Stimulated activated CD8-positive, alpha-beta memory T cell treated with anti-CD3 and anti-CD28 coated beads, Interleukin-12 subunit alpha, Interleukin-12 subunit beta, amount 100 ng/mL, for 1 hour (primary cell): Measurements from ENCODE around the gene ZPLD1.

Source experiments
- DNase-seq: peaks from one replicate; pipeline ENCODE4 v3.0.0-alpha.2; 2020; ENCODE audit warnings: low read depth

ZPLD1 gene

DNA sequence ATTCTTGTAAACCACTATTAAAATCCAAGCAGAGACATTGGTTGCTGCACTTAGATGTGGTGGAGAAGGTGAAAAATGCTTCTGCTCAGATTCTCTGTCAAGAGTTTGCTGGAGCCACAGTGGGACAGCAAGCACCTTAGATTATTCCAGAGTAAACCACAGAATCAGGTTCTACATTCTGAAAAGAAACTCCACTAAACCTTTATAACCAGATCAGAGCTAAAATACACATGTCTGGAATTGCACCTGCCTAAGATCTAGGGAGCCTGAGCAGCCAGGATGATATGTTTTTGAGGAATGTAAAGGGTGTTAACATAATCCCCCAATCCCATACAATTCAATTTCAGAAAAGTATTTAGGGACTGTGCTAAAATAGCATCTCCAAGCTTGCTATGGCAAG, at the start of gene ZPLD1:
TSS of gene ZPLD1 (plus strand) at position 301 of the 400 bp plus-strand sequence. CDS start 3,473 bp downstream, outside the sequence.
- no peak for DNase-seq

DNA sequence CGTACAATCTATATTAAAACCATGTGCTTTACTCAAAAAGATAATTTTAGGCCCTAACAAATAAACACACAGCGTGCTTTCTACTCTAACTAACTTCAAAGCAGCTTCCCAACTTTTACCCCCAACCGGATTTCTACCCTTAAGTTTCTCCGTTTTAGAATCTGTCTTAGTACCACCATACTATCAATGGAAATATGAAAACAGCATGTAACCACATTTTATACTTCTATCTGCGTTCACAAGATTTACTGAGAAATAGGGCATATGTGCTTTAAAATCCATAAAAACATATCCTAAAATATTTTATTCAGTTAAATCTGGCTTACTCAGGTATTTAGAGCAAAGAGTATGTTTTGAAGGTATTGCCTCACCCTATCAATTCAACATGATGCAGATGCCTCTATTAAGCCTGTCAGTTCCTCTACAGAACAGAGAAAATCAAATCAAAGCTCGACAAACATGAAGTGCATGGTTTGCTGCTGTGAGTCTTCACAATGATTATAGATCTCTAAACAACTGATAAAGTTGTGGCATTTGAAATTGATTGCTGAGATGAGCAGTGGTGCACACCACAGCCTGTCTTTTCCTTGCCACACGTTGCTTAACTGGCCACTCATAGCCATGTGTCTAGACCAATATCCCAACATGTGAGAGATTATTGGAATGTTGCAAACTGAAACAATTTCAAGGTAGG, 44.5 kb upstream of the ZPLD1 start:
- no peak for DNase-seq

DNA sequence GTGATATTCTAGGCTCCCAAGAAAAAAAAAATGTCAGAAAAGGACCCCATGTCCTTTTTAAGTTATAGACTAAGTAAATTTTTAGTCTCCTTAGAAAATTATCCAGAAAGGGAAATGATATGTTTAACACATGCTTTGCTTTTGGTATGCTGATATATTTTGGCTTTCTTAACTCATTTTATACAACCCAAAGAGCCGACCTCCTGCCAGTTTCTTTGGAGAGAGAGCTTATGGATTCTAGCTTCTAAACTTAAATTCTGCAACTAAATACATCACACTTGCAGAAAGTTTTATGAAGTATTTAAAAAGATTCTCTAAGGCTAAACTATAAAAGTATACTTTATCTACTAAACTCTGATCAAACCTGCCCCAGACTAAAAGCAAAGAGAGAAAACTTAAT, 43.9 kb upstream of the ZPLD1 start:
- no peak for DNase-seq

DNA sequence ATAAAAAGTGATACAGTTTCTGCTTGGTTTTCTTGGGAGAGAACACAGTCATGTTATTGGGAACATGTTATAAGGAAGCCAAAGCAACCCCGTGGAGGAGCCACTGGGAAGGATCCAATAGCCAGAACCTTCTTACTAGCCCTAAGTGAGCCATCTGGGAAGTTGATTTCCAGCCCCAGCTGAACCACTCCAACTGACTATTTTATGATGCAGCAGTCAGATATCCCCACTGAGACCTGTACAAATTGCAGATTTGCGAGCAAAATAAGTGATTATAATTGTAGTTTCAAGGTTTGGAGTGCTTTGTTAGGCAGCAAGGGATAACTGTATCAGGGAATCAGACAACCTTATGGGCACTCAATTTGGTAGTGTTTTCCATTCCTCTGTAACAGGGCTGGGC, 43.3 kb upstream of the ZPLD1 start:
- DNase-seq = no peak

DNA sequence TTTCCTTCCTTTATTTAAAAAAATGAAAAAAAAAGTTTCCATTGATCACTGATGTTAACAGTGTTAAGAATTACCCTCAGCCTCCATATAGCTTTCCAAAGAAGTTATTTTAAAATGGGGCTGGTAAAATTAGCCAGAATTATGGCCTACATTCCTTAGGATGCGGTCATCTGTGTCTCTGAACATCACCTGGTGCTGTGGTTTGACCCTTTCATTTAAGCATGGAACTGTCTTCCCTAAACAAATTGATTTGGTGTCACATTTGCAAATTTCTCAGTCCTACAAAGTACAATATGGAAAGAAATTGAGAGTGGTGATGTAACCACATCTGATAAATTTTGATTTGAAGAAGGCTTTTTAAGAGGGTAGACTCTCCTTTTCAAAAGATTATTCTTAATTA, 40.3 kb upstream of the ZPLD1 start:
- DNase-seq = no peak

DNA sequence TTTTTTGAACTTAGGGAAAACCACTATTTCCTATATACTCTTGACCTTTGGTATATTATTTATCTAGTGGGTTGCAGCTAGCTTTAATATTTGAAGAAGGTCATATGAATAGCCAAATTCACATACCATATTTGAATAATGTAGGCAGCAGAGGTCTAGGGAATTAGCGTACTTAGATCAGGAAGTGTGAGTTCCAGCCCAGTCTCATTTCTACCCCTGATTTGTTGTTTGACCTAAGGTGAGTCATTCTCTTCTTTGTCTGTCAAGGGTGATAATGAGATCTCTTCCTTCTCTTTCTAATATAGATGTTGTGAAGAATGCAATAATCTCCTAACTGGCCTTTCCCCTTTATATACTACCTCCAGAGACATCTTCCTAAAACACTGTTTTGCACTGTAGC, 36.6 kb upstream of the ZPLD1 start:
- DNase-seq = no peak

DNA sequence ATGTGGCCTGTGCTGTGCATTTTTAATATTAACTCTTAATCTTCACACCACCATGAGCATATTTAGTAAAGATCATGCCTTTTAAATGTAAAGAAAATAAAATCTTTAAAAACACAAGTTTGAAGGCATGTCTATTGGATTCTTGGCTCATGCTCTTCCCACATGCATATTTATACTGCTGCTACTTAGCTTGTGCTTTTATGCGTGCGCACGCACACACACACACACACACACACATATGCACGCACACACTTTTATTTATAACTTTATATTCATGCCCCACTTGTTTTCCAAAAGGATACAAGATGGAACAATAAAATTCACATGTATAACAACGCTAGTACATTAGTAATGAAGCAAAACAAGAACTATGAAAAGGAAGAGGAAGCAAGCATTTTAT, 36.1 kb upstream of the ZPLD1 start:
- no peak for DNase-seq

DNA sequence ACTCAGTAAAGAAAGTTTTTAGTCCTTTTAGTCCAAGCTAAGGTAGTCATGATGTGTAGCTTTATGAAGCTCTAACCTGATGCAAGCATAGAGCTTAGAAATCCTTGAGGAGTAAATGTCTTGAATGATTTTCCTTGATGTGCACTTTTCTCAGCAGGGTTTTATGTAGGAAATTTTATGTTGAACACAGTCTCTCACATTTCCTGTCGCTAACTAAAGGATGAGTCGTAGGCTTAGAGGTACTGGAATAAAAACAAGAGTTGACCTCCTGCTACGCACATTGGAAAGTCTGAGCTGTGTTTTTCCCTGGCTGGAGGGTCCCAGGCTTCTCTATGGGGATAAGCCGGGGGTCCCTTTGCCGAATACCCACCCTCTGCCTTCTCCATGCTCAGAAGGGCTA, 34.7 kb upstream of the ZPLD1 start:
- DNase-seq = no peak

DNA sequence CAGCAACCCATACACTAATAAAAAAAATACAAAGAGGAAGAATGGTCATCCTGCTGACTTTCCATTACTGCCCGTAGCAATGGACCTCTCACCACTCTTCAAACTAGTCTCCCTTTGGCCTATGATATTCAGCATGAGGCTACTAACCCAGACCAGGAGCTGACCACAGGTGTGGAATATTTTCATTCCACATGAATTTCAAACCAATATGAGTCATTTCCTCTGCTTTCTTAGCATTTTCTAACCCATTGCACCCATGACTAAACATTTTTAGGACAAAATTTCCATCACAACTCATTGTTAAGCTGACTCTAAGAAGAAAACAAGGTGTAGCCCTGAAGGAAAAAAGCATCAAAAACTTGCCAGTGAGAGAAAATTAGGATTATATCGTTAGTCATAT, 34.0 kb upstream of the ZPLD1 start:
- DNase-seq = no peak

DNA sequence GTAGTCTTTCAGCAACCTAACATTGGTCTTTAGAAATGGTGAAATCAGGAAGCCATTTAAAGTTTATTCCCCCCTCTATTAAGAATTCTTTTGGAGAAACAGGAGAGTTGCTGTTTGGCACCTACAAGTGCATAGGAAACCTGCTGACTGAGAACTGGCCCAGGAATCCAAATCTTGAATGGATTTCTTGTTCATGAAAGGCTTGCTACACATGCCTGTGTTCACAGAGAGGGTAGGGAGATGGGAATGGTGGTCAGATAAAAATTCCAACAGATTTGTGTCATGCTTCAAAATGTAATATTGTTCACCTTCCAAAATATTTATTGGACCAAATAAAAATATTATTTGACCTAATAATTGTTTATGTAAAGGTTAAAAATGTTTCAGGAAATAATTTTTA, 24.2 kb upstream of the ZPLD1 start:
- DNase-seq = no peak

DNA sequence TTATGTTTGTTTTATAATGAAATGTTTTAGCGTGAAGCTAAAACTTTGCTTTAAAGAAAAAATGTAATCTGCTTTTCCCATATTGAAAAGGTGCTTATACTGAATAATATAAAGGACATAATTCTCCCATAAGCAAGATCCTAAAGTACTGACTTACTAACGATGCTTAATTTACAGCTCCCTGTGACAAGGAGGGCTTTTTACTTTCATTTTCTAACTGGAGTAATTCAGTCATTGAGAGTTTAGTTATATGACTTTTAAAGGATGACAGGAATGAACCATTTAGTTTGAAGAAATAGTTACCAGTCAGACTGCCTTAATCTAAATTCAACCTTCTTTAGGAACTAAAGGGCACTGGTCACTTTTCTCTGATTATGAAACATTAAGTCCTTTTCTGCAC, 19.3 kb upstream of the ZPLD1 start:
- DNase-seq = no peak

DNA sequence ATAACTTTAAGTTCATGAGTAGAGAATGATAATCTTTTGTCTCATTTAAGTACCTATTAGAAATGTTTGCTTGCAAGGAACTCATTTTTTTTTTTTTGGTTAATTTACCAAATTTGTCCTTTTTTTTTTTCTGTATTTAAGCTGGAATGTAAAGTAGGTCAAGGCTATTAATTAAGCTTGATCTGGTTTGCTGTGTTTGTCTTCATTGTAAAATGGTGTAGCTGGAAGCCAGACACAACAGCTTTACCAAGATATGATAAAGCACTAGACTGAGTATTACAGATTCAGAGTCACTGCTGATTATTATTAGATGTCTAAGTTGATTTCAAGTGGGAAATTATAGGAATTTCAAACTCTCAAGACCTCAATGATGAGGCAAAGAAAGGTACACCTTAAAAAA, 15.0 kb upstream of the ZPLD1 start:
- DNase-seq = no peak

DNA sequence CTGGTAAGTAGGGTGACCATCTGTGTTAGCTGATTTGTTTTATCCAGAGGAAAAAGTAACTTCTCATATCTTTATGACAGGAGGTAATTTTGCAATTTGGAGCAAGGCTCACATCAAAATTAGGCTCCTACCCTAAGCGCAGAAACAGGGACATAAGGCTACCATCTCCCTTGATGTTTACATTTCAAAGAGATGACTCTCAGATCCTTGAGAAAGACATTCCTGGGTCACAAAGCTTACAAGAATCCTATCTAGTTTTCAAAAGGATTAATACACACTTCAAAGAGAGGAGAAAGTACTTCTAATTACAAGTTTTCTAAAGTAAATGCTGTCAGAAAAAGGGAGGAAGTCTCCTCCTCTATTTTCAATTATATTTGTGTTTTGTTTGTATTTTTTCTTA, 7.0 kb downstream of the ZPLD1 start:
- no peak for DNase-seq

DNA sequence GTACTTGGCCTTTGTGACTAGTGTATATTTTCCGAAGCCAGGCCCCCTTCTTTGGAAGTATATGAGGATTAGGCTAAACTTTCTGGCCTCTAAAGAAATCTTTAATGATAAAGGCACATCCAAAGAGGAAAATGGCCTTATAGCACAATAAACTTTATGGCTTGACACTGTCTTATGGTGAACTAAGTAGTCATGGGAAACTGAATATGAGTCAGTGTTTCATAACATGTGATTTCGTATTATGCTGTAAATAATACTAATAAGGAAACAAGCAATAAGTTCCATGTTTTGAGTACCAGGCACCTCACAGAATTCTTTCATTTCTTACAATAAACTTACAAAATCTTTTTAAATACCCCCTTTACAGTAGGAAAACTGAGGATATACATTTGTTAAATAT, 8.2 kb downstream of the ZPLD1 start:
- DNase-seq = no peak

DNA sequence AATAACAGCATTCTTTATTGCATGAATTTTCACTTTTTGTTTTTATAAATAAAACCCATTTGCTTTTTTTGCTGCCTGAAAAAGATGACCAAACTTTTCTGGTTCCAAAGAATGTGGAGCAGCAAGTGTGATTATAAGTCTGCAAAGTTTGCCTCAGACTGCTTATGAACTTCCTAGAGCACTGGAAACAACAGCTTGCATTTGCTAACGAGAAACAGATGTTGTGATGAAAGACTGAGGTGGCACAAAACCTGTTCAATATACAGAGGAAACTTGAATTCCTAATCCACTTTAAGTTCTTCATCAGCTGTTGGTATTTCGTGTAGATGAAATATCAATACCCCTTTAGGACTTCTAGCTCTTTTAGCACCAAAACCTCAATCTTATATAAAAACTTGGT, 9.3 kb downstream of the ZPLD1 start:
- DNase-seq = no peak

DNA sequence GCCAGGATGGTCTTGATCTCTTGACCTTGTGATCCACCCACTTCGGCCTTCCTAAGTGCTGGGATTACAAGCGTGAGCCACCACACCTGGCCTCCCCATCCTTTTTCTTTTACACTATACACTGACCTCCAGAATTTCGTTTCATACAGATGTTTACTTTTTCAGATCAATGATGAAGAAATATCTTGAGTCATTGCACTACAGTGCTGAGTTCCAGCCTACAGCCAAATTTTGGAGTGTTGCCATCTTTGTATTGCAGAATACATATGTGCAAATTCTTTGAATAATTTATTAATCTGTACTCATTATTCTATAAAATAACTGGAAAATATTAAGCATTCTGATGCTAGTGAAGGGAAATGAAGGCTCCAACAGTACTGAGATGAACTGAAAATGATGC, 12.5 kb downstream of the ZPLD1 start:
- DNase-seq = no peak

DNA sequence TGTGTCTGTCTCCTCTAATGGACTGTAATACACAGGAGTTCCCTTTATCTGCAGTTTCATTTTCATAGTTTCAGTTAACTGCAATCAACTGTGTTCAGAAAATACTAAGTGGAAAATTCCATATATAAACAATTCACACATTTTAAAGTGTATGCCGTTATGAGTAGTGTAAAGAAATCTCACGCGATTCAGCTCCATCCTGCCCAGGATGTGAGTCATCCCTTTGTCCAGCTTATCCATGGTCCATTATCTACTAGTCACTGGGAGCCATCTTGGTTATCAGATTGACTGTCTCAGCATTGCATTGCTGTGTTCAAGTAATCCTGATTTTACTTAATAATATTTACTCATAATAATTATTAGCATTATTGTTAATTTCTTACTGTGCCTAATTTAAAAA, 14.5 kb downstream of the ZPLD1 start:
- no peak for DNase-seq

DNA sequence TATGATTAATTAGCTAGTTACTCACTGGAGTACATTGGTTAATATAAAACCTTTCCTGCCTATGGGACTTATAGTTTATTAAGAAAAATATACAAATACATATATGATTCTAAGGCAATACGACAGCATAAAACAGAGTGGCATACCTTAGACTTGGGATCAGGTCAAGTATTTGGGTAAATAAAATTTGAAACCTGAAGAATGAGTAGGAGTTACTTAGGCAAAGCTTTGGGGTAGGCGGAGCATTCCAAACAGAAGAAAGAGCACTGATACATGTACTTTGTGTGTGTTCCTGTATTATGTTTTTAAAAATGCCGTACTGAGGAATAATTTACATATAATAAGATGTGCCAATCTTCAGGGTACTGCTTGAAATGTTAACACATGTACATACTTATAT, 15.1 kb downstream of the ZPLD1 start:
- no peak for DNase-seq

DNA sequence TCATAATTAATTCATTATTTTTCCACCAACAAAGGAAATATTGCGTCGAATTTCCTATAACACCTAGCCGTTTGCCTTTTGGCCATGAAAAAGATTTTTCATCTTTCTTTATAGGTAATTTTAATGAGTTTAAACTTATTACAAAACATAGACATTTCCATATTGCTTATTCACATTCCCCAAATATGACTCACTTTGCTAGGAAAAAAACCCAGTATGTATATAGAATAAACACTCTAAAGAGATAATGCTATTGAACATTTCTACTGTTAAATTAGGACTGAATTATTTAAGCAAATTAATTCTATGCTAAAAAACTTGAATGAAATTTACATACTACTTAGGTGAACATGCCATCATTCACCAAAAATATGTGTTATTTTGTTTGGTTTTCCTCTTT, 16.2 kb downstream of the ZPLD1 start:
- DNase-seq = no peak

DNA sequence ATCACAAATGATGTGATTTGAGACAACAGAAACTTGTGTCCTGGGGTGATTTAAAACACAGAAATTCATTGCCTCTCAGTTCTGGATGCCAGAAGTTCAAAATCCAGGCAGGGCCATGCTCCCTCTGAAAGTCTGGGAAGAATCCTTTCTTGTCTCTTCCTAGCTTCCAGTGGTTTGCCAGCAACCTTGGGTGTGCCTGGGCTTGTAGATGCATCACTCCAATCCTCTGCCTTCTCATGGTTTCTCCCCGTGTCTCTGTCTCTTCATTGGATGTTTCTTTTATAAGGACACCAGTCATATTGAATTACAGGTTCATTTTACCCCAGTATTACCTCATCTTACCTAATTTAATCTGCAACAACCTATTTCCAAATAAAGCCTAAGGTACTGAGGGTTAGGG, 16.7 kb downstream of the ZPLD1 start:
- no peak for DNase-seq

DNA sequence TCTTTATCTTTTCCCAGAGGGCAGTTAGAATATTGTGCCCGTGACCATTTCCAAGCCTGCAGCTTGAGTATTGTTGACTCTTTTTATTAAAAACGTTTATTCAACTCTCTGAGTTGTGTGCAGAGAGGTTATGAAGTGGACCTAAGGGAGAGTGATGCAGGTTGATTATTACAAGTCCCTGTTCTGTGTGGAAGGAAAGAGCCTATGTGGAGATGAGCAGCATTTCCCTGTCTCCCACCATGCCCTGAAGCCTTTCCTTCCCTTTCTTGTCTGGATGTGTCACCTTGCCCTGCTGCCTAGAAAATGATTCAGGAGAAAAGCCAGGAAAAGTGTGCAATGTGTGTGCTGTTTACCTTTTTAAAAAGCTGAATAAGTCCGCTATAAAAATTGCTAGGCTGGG, 19.4 kb downstream of the ZPLD1 start:
- no peak for DNase-seq

DNA sequence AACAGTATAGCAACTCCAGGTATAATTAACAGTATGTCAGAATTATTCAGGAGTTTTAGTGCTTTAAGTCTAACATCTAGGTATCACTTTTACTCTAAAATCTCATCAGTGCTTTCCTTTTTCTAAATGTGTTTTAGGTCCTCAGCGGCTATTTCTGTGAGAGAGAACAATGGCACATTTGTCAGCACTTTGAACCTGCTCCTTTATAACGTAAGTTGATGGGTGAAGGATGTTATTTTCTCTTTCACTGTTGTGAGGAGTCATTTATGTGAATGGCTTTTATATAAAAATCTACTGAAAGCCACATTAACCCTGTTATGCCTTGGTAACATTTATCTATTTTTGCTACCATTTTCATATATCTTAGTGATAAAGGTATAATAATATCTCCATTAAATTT, 22.8 kb downstream of the ZPLD1 start:
- DNase-seq = no peak

DNA sequence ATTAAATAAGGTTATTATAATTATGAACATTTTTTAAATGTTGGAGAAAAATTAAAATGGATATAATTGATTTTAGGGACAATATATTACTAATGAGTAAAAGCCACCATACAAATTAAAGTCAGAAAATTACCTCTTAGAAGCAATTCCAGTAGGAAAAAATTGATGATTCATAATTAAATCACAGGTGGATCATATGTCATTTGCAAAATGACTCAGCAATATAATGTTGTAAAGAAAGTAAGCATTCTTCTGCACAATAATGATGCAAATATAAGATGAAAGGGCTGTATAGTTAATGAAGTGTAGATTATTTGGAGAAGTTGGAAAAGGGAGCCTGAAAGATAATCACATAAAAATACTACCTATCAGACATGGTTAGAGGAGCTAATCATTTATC, 25.8 kb downstream of the ZPLD1 start:
- DNase-seq = no peak

DNA sequence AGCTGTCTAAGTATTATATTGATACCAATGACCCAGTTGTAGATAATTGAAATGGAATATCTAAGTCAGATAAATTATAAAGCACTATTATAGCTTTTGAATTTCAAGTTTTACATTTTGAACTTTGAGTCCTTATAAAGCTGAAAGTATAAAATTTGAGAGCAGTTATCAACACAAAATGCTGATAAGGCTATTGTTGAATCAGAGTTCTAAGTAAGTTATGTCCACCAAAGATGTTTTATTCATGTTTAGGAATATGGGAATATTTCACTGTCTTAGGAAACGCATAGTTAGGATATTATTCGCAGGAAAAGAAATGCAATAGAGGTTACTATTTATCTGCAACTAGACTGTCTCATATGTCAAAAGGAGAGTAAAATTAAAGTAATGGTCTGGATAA, 29.4 kb downstream of the ZPLD1 start:
- no peak for DNase-seq

DNA sequence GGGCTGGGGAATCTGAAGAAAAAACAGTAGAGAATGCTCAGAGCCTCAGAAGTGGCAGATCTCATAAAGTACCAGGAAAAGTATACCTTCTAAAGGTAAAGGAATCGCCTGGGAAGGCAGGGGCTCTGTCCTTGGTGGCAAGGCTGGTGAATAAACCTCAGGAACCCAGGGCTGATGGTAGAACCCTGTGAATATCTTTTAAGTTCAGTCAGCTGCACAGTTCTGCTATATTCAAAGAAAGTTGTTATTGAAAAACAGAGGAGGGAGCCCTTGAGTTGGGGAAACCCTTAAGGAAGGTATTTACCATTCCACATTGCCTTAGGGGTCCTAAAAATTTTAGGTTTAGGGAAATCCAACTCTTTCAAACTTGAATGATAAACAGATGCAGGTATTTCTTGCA, 31.2 kb downstream of the ZPLD1 start:
- no peak for DNase-seq
